Activated T-cell treated with anti-CD3 and anti-CD28 coated beads, Interleukin-2, amount 50 U/mL, for 48 hours (primary cell): ENCODE results near the gene RIC8B.

ENCODE experiments used
- DNase-seq, 2 experiments: peaks; one replicate each; pipeline ENCODE4 v3.0.0-alpha.2; 2020

The RIC8B gene

DNA sequence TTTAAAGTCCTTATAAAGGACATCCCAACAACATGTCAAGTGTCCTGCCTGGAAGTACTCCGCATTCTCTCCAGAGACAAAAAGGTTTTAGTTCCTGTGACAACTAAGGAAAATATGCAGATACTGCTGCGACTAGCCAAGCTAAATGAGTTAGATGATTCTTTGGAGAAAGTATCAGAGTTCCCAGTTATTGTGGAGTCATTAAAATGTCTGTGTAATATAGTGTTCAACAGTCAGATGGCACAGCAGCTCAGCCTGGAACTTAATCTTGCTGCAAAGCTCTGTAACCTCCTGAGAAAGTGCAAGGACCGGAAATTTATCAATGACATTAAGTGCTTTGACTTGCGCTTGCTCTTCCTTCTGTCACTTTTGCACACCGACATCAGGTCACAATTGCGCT lies 40.2 kb downstream of the RIC8B start:
- no peak for DNase-seq

DNA sequence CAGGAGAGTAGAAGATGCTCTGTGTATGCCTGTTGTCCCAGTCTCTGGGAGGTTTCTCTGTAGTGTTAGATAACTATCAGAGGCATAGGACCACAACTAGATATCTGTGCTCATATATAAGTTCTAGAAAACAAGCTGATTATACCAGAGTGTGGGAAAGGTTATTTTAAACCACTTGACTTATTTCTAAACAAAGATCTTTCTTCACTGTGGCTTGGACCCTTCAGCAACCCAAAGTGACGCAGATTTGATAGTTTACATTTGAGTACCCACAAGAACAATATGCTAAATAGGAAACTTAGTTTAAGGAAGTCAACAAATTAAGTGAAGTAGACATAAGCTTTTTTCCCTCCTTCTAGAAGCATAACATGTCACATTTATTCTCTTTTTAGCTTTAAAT lies 41.3 kb downstream of the RIC8B start:
- DNase-seq: no peak

DNA sequence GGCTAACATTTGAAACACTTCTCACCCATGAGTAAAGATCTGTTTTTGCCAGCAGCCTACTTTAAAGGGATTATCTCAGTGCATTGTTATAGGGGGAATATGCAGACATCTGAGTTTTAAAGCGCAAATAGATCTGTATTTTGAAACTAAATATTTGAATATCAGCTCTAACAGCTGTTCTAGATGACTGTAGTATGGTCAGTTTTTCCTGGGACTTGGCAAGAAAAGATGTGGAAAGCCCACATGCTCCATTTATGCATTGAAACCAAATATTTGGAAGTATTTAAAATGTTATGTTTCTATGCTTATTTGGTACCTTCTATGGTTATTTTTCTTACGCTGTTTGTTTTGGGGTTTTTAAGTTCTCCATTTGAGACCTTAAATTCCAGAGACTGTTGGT lies 41.7 kb downstream of the RIC8B start:
- no peak for DNase-seq

DNA sequence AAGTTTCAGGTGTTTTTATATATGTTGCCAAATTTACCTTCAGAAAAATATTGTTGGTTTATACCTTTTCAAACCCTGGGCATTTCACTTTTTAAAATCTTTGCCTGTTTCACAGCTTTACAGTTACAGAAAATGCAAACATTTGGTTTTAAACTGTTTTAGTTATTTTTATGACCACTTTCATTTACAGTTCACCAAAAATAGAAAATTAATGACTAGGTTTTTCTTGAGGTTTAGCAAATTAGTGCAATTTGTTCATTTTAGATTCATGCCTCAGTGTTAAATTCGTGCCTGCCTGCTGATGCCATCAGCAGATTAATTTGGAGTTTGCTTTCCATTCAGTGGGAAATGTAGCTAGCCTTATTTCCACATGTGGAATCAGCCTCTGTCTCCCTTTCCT lies 45.5 kb downstream of the RIC8B start:
- no peak for DNase-seq

DNA sequence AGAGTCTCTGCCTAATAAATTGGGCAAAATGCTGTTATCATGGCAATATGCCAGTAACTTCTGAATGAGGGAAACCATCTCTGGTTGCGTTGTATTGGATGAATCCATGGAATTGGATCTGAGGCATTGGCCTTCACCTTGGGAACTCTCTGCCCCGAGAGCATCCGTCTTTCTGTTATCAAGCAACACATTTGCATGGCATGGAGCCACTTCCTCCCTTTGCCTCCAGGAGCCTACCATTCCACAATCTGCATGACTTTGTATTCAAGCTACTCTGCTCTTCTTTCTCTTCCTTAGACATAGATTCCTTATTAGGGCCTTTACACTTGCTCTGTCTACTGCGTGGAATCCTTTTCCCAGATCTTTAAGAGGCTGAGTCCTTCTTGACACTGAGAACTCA lies 57.2 kb downstream of the RIC8B start:
- no peak for DNase-seq

DNA sequence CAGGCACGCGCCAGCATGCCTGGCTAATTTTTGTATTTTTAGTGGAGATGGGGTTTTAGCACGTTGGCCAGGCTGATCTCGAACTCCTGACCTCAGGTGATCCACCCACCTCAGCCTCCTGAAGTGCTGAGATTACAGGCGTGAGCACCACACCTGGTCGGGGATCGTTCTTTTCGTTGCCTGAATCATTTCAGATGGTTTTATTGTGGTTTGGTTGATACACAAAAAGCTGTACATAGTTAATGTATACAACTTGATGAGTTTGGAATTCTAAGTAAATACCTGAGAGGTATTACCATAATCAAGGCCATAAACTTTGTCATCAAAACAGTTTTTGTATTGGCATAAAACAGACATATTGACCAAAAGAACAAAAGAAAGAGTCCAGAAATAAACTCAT lies 63.3 kb downstream of the RIC8B start:
- DNase-seq: no peak

DNA sequence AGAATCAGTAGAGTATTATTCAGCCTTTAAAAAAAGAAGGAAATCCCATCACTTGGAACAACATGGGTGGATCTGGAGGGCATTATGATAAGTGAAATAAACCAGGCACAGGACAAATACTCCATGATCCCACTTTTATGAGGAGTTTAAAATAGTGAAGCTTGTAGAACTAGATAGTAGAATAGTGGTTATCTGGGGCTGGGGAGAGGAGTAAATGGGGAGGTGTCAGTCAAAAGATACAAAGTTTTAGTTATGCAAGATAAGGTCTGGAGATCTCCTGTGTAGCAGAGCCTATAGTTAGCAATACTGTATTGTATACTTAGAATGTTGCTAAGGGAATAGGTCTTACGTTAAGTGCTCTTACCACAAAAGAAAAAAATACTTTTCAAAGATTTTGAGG lies 64.9 kb downstream of the RIC8B start:
- DNase-seq: no peak

DNA sequence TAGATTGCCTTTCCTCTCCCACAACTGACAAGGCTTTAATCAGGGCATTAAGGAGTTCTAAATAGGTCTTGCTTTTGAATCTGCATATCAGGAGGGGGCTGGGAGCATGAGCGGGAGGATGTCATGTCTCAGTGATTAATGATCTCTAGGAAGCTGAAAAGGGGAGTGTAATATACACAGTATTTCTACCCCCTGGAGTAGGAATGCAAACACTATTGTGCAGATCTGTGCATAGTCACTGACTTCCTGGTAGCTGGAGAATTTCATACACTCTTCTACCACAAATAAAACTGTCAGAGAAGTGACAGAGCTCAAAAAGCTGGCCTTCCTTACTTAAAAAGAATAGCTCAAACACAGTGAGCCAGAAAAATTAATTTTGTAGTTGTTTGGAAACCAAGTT lies 65.8 kb downstream of the RIC8B start:
- DNase-seq: no peak

DNA sequence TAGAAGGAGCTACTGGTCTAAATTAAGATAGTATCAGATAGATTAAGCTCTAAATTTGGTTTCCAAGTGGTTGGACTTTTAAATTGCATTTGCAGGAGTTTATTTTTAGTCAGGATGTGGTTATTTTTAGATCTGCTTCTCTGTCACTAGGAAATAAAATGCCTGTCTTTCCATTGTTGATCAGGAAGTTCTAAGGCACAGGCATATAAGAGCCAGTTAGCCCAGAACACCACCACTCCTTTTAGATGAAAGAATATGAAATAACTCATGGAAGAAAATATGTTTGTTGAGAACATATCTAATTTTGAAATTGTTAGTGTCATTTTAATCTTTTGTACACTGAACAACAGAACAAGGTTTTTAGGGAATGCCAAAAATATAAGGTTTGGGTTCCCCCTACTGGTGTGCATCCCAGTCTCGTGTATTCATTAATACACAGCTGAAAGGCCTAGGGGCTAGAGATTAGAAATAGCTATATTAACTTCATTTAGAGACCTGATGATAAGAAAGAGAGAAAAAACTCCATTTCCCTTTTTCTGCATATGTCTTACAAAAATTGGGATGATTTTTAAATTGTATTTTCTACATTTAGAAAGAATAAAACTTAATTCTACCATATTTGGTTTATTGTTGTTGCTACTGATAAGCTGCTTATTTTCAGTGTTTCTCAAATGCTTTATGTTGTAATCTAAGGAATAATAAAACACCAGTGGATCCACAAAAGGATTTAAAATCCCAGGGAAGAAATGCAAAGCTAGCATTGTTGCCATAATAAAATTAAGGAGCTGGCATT lies 67.2 kb downstream of the RIC8B start:
- DNase-seq: no peak

DNA sequence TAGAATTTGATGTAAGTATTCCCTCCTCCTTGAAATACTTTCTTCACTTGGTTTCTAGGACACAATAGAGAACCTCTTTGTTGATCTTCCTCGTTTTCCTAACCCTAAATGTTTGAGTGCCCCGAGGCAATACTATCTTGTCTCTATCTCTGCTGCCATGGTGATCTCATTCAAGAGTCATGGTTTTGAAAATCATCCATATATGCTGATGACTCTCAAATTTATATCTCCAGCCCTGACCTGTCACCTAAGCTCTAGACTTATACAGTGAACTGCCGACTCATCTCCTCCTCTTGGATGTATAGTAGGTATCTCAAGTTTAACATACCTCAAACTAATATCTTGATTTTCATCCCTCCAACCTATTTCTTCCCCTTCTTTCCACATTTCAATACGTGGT lies 71.4 kb downstream of the RIC8B start:
- no peak for DNase-seq

DNA sequence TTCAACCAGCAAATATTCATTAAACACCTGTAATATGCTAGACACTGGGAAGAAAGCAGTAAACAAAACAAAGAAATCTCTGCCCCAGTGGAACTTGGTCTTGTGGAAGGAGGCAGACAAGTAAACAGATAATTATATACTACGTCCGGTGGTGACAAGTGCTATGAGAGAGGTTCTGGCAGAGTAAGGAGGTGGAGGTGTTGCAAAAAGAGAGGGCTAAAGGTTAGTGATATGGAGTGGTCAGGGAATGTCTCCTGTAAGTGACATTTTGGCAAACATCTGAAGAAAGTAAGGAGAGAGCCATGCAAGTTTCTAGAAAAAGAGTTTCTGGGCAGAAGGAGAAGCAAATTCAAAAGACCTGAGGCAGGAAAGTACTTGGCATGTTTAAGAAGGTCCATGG lies 73.4 kb downstream of the RIC8B start:
- no peak for DNase-seq

DNA sequence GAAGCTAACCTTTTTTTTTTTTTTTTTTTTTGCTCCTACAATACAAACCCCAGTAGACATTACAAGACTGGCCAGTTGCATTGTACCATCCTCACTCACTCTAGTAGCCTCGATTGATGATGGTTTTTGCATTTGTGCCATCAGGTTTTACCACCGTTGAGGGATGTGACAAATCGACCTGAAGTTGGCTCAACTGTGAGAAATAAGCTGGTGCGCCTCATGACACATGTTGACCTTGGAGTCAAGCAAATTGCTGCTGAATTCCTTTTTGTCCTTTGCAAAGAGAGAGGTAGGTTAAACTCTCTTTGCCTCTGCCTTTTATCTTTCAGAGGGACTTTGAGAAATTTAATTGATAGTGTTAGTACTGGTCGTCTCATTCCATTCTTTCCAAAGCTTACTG lies 76.8 kb downstream of the RIC8B start:
- no peak for DNase-seq

DNA sequence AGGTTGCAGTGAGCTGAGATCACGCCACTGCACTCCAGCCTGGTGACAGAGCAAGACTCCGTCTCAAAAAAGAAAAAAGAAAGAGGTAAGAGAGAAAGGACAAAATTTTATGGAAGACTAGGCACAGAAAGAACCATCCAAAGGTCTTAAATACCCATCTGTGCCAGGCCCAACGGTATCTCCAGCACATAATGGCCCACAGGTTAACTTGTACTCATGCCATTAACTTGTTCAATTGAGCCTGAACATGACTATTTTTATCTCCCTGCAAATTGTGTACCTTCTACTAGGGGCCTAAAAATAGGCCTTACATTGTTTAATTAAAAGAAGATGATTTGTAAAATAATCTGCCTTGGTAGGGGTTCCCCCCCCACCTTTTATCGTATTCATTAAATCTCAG lies 80.2 kb downstream of the RIC8B start:
- DNase-seq: no peak

DNA sequence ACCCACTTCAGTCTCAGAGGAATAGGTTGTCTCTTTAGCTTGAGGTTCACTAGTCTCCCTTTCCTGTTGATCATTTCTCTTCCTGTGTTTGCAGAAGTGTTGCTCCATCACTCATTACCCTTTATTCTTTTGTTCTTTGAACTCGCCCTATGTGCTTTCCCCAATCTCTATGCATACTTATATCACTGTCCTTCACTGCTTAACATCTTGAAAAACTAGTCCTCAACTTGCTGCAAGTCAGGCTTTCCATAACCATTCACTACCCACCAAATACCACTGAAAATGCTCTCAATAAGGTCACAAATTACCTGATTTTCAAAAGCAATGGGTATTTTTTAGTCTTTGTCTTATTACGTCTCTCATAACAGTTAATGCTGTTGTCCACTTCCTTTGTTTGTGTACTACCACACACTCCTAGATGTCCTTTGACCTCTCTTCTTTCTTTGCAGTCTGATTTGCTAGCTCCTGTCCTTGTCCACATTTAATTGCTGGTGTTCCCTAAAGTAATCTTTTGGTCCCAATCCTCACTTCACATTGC lies 80.8 kb downstream of the RIC8B start:
- no peak for DNase-seq

DNA sequence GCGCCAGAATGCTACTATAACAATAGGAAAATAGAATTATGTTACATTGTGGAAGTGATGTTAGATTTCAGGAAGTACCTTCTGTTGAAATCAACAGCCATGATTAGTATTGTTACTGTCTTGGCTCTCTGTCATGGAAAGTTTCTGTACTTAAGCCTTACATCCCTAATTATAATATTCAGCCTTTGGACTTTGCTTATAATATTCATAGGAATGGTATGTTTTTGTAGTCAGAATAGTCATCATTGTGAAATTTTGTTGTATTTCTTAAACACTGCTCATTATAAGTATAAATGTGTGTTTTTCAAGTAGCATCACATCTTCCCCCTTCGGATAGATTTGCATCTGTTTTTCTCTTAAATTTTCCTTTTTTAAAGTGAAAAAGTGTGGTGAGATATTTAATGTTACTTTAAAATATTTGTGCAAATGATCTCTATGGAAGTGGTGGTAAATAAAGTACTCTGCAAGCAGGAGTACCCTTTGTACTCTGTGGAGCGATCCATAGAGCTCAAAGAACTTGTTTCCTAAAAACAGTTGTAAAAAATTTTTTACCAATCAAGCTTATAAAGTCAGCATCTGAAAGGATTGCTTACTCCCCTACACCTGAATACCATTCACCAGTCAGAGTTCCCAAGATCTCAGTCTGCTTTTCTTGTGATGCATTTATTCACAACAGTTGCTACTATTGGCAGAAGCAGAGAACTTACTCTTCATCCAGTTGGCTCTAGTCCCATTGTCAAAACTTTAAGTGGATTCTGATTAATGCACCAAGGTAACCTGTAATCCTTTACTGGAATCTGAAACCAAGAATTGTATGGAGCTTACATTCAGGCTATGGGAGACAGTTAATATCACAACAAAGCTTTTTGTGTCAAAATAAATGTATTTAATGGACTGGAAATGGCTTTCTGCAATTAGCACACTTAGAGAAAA lies 87.8 kb downstream of the RIC8B start:
- DNase-seq: no peak

DNA sequence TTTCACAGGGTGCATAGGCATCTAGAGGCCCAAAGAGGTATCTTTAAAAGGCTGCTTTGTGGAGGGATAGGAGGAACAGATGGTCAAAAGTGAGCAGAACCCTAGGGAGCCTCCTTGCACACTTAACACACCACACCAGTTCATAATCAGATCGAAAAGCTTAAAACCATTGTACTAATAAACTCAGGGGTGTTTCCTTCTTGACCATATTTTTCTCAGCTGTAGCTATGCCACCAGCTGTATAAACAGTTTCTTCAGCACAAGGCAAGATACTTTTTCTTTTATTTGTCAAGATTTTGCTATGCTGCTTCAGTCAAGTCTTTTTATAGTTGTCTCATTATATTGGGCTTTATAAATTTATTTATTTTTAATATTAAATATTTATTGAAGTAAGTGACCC lies 88.7 kb downstream of the RIC8B start:
- no peak for DNase-seq

DNA sequence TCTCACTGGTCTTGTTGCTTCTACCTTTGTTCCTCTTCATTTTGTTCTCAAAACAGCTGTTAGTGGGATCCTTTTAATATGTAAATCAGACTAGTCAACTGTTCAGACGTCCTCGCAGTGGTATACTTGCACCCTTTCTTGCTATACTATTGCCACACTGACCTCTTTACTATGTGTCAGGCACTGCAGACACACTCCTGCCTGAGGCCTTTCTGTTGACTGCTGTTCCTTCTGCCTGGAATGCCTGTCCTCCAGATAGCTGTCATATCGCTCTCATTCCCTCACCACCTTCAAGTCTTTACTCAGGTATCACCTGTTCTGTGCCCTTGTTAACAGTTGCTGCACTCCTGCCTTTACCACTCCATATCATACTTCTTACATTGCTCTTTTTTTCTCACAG lies 91.2 kb downstream of the RIC8B start:
- no peak for DNase-seq

DNA sequence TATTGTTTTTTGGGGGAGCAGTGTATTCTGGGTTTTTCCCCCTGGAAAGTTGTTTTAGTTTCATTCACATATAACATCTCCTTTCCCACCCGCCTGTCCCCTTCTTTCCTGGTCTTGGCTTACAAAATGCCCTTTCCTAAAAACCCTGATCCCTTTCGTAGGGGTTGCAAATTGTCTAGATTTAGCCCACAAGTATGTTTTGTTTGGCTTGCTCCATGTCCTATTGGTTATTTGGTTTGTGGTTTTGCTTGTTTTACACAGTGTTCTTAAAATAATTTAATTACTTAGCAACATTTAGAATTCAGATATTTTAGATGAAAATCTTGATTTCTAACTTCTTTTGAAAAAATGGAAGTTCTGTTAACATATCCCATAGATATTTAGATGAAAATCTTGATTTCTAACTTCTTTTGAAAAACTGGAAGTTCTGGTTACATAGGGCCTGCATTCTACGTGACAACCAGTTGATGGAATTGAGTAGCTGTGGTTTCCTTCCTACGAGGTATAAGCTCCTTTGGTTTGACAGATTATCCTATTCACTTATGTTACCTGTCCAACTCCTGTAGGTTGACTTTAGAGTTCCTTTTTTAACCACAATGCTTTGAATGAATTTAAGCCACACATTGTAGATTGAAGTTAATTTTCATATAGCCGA lies 92.1 kb downstream of the RIC8B start:
- DNase-seq: no peak

DNA sequence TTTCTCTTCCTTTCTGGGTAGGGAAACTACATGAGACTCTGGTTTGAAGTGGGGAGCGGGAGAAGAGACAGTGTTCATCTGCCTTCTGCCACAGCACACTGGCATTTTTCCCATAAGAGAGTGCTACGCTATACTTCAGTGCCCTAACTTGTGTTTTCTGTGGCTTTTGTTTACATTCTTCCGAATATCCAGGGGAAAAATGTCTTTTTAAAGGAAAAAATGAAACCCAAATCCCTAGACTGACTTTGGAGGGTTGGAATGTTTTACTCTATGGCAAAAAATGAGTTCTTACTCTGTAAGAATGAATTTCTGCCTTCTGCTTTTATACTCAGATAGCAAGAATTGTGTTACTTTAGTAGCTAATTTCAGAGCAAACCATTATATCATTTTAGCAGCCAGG lies 93.2 kb downstream of the RIC8B start:
- DNase-seq: no peak

DNA sequence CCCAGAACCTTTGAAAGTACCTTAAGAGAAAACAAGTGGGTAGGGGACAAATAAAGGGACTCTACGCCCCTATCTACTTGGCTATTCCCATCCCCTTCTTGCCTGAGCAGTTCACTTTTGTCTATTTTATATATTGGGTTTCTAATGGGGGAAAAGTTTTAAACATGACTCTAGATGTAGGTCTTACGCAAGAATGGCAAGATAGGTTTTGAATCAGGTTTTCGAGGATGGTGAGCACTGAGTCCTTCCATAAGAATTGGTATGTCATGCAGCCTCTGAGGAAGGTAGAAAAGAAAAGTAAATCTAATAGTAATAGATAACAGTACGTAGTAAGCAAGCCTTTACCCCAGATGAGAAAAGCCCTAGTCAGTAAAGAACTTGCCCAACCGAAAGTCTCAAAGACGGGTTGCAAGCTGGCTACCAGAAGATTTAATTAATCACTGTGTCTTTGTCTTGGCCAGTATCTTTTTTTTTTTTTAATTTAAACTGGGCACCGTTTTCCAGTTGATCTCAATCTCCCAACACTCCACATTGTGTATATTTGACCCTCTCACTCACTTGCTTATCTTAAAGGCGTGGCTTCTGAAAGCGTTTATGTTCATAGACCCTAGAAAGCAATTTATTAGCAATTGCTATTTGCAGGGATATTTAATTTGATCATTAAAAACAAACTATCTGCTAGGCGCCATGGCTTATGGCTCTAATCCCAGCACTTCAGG lies 94.7 kb downstream of the RIC8B start:
- DNase-seq: no peak

DNA sequence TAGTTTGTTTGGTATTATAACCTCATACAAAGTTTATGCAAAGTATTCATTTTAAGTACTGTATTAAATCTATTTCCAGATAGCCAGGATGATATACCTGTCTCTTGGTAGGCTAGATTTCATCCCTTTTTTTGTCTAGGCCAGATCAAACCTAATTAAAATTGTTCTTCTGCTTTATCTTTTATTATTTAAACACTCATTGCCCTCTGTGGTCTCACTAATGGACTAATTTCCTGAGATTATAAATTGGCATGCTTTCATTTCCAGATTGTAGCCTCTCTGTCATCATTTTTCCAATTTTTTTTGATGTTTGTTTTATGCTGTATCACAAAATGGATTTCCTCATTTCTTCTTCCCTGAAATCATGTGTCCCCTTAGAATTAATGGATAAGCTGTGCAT lies 95.6 kb downstream of the RIC8B start:
- DNase-seq: no peak

DNA sequence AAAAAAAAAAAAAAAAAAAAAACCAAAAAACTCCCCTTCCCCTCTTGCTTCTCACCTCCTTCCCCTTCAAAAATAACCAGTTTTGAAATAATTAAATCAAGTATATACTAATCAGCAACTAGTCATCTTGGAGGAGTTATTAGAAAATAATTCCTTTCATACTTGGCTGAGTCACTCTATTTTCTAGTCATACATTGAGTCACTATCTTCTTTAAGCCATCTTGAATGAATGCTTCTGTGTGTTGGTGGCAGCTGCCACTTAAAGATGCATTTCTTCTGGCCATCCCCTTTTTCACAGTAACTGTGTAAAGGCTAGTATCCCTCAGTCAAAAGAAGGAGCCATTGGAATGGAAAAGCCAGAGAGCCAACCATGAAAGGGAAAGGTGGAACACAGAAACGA lies 97.0 kb downstream of the RIC8B start:
- no peak for DNase-seq

DNA sequence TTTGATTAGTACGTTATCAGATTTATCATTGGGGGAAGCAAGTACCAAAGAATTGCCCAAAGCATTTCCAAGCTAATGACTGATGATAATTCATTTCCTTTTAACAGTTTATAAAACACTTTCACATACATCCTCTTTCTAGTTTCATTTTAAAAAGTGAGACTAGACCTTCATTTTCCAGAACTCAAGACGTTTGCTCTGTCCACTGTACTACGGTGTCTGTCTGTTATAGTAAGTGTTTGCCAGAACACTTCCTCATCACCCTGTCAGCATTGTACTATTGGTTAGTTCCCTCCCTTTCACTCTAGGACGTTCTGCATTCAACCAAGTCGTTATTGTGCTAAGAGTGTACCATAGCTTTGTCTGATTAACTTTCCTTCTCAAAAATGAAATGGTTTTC lies 99.5 kb downstream of the RIC8B start:
- no peak for DNase-seq
